SU-DHL-6 (cell line): ENCODE measurements around the gene MIGA2.

Source experiments
- H2AFZ ChIP-seq: fragments of 200-600 bp; sonication (generic); 2 replicates; pipeline ENCODE4 v1.6.1; 2014; ENCODE audit warnings: low read depth, mild to moderate bottlenecking, moderate library complexity, mixed read lengths, antibody characterized with exemption, low read length; ENCODE audit not compliant: severe bottlenecking
- H3F3A ChIP-seq: fragments of 200-600 bp; shearing (Covaris generic); 2 replicates; pipeline ENCODE4 v1.6.0; 2016; ENCODE audit warnings: antibody characterized with exemption, mild to moderate bottlenecking; ENCODE audit not compliant: insufficient read depth
- H3K27ac ChIP-seq: fragments of 200-600 bp; sonication (generic); 2 replicates; pipeline ENCODE4 v1.5.1; 2016; ENCODE audit warnings: low read depth, mild to moderate bottlenecking, low read length, moderate library complexity, mixed read lengths
- H3K27me3 ChIP-seq: fragments of 200-600 bp; sonication (generic), shearing (Covaris generic); 2 replicates; pipeline ENCODE4 v1.6.0; 2014; ENCODE audit warnings: mild to moderate bottlenecking, low read length
- H3K36me3 ChIP-seq: fragments of 200-600 bp; sonication (generic); 2 replicates; pipeline ENCODE4 v1.6.1; 2014; ENCODE audit warnings: mild to moderate bottlenecking, low read length, mixed read lengths
- H3K4me2 ChIP-seq: fragments of 300-600, 200-600 bp; shearing (Covaris generic), sonication (generic); 2 replicates; pipeline ENCODE4 v1.6.0; 2014; ENCODE audit warnings: low read length, low read depth, mild to moderate bottlenecking; ENCODE audit not compliant: poor library complexity, severe bottlenecking
- H3K4me3 ChIP-seq: fragments of 200-600 bp; sonication (generic); 2 replicates; pipeline ENCODE4 v1.5.1; 2014; ENCODE audit warnings: antibody characterized with exemption, low read length, mild to moderate bottlenecking, mixed read lengths; ENCODE audit not compliant: insufficient read depth, poor library complexity, severe bottlenecking
- H3K79me2 ChIP-seq: fragments of 200-600 bp; sonication (generic); 2 replicates; pipeline ENCODE4 v1.6.1; 2014; ENCODE audit warnings: mild to moderate bottlenecking, low read length, moderate library complexity; ENCODE audit not compliant: insufficient read depth
- H3K9ac ChIP-seq: fragments of 200-600 bp; sonication (generic); 2 replicates; pipeline ENCODE4 v1.7.0; 2014; ENCODE audit warnings: mild to moderate bottlenecking, low read length
- H3K9me2 ChIP-seq: fragments of 200-600 bp; sonication (generic); replicated peaks from 2 replicates; pipeline ENCODE4 v1.6.1; 2014; ENCODE audit warnings: low read length; ENCODE audit not compliant: insufficient read depth
- H3K9me3 ChIP-seq: fragments of 200-600 bp; sonication (generic); 2 replicates; pipeline ENCODE4 v1.6.1; 2014; ENCODE audit warnings: low read length, mixed read lengths; ENCODE audit not compliant: insufficient read depth
- H4K20me1 ChIP-seq: fragments of 200-600 bp; sonication (generic); 2 replicates; pipeline ENCODE4 v1.6.1; 2014; ENCODE audit warnings: low read depth, mild to moderate bottlenecking, antibody characterized with exemption, low read length, moderate library complexity, mixed read lengths
- EZH2phosphoT487 ChIP-seq: fragments of 200-600 bp; sonication (generic), shearing (Covaris generic); conservative IDR thresholded peaks from 2 replicates; pipeline ENCODE4 v1.6.1; 2018; ENCODE audit warnings: mild to moderate bottlenecking, antibody characterized with exemption, low read length, moderate library complexity, mixed read lengths
- TF ChIP-seq, protein P1 (sequence below): fragments of 200-600 bp; sonication (generic); IDR thresholded peaks from one replicate; pipeline ENCODE4 v1.5.1; 2017; ENCODE audit warnings: antibody characterized with exemption, mild to moderate bottlenecking, low read length, moderate library complexity; ENCODE audit not compliant: insufficient read depth, poor library complexity, severe bottlenecking

MIGA2 gene

DNA sequence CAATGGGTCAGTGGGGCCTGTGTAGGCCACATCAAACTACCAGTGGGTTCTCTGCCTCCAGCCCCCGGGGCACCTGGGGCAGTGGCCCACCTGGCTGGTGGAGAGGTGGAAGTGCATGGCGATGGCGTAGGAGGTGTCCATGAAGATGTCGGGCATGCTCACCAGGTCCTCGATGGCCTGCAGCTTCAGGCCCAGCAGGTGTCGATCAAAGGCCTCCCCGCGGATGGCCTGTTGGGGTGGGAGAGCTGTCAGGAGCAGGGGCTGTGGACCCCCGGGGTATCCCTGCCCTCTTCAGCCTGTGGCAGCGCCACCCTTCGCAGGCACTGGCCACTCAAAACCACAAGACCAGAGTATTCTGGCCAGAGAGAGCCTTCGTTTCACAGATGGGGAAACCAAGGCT is 59.5 kb downstream of the MIGA2 start:
- Histone ChIP-seq H3K4me3 (no peak overlapping the region), H4K20me1 (no peaks in the 10 kb centered on the region)

DNA sequence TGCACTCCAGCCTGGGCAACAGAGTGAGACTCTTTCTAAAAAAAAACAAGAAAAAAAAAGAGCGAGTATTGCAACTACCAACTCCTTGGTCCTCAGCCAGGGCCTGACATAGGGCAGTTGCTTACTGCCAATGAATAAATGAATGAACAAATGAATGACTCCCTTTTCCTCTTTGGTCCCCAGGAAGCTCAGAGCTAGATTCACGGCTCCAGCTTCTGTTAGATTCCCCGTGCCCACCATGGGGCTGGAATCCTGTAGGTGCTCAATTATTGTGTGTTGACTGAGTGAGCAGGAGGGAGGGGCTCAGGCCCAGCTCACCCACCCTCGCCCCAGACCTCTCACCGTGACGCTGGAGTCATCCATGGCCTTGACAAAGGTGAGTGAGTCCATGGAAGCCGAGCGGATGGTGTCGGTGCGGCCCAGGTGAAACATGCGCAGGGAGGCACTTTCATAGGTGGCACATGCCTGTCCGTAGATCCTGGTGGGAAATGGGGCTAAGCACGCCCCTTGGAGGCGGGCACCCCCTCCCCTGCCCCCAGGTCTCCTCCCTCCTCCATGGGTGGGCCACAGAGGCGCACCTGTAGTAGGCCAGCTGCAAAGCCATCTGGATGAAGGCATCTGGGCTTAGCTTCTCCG is 61.4 kb downstream of the MIGA2 start:
- Histone ChIP-seq H3K36me3 (no peaks in the 10 kb centered on the region), H3K27me3 (no peaks in the 10 kb centered on the region), H2AFZ (no peak overlapping the region), H3K4me2 (no peak overlapping the region), H3K9ac (no peak overlapping the region), H3K9me2 (no peaks in the 10 kb centered on the region), H3K79me2 (no peaks in the 10 kb centered on the region), H3K27ac (no peak overlapping the region), H3K9me3 (no peaks in the 10 kb centered on the region), H4K20me1 (no peaks in the 10 kb centered on the region), H3K4me3 (no peak overlapping the region), H3F3A (no peaks in the 10 kb centered on the region)
- no peak for TF ChIP-seq EZH2phosphoT487
- TF ChIP-seq, protein P1, sequence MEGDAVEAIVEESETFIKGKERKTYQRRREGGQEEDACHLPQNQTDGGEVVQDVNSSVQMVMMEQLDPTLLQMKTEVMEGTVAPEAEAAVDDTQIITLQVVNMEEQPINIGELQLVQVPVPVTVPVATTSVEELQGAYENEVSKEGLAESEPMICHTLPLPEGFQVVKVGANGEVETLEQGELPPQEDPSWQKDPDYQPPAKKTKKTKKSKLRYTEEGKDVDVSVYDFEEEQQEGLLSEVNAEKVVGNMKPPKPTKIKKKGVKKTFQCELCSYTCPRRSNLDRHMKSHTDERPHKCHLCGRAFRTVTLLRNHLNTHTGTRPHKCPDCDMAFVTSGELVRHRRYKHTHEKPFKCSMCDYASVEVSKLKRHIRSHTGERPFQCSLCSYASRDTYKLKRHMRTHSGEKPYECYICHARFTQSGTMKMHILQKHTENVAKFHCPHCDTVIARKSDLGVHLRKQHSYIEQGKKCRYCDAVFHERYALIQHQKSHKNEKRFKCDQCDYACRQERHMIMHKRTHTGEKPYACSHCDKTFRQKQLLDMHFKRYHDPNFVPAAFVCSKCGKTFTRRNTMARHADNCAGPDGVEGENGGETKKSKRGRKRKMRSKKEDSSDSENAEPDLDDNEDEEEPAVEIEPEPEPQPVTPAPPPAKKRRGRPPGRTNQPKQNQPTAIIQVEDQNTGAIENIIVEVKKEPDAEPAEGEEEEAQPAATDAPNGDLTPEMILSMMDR, result no peak

More for the DNA sequence above, 59.5 kb downstream of the MIGA2 start:
- Histone ChIP-seq H3K4me2 (no peak overlapping the region), H3K9me2 (no peaks in the 10 kb centered on the region), H2AFZ (no peak overlapping the region), H3K79me2 (no peaks in the 10 kb centered on the region), H3K9ac (no peak overlapping the region), H3K27me3 (no peaks in the 10 kb centered on the region), H3K27ac (no peak overlapping the region), H3K36me3 (no peaks in the 10 kb centered on the region), H3F3A (no peaks in the 10 kb centered on the region), H3K9me3 (no peaks in the 10 kb centered on the region)
- TF ChIP-seq EZH2phosphoT487, result no peak
- TF ChIP-seq, protein P1, result no peak

DNA sequence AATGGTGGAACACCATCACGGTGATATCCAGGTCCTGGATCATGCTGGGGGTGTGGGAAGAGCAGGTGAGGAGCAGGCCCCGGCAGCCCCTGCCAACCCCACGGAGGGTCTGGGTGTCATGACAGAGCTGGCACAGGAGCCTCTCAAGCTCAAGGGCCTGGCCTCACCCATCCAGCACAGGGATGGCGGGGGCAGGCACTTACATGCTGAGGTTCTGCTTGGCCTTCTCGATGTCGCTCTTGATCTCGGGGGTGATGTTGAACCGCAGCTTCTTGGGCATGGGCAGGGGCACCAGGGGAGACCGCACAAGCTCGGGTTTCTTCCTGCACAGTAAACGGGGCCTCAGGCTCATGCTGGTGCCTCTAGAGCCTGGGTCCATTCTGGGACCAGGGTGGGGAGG is 61.9 kb downstream of the MIGA2 start:
- Histone ChIP-seq H3K27me3 (no peaks in the 10 kb centered on the region), H3K4me2 (no peak overlapping the region), H2AFZ (no peak overlapping the region), H3K9me2 (no peaks in the 10 kb centered on the region), H4K20me1 (no peaks in the 10 kb centered on the region), H3K27ac (no peak overlapping the region), H3K79me2 (no peaks in the 10 kb centered on the region), H3K4me3 (no peak overlapping the region), H3K9ac (no peak overlapping the region), H3F3A (no peaks in the 10 kb centered on the region), H3K36me3 (no peaks in the 10 kb centered on the region), H3K9me3 (no peaks in the 10 kb centered on the region)
- no peak for TF ChIP-seq EZH2phosphoT487
- TF ChIP-seq, protein P1, result no peak
